CD14-positive monocyte (primary cell): ENCODE results near the gene MFAP1. TPM values are rescaled to one million over a fixed set of nuclear protein-coding genes. Genes with fewer than 3 reads are reported as not detected.

Source experiments
- DNase-seq, 3 donors: peaks; one replicate each; pipeline ENCODE4 v3.0.0-alpha.2; 2011 to 2022
- H2AFZ ChIP-seq: 2 replicates; pipeline ENCODE4 v1.6.0; 2012; ENCODE audit warnings: mild to moderate bottlenecking, low read depth, low read length, inconsistent platforms; ENCODE audit not compliant: insufficient read depth, poor library complexity, severe bottlenecking
- H3K27ac ChIP-seq, 2 donors: 1 replicate in 1 of 2; 2 replicates in 1 of 2; pipeline ENCODE4 v1.5.1; 2012 to 2013; ENCODE audit warnings: low read length in 2 of 2, control low read depth in 1 of 2, inconsistent platforms in 1 of 2, low read depth in 1 of 2, mild to moderate bottlenecking in 1 of 2
- H3K27me3 ChIP-seq, 2 donors: one replicate each; pipeline versions ENCODE4 v1.6.0 to v1.6.1; 2011 to 2013; ENCODE audit warnings: low read length in 2 of 2; ENCODE audit not compliant: control insufficient read depth in 2 of 2, insufficient read depth in 2 of 2
- H3K36me3 ChIP-seq, 2 donors: replicated peaks in 1 of 2; 1 replicate in 1 of 2; 2 replicates in 1 of 2; pipeline versions ENCODE4 v1.5.1 to v1.6.1; 2012 to 2013; ENCODE audit warnings: low read length in 2 of 2, control low read depth in 1 of 2, inconsistent platforms in 1 of 2, mild to moderate bottlenecking in 1 of 2; ENCODE audit not compliant: insufficient read depth in 2 of 2, control insufficient read depth in 1 of 2
- H3K4me1 ChIP-seq, 2 donors: 1 replicate in 1 of 2; 2 replicates in 1 of 2; pipeline versions ENCODE4 v1.5.1 to v1.6.1; 2012 to 2013; ENCODE audit warnings: low read length in 2 of 2, control low read depth in 1 of 2, inconsistent platforms in 1 of 2, mild to moderate bottlenecking in 1 of 2, moderate library complexity in 1 of 2; ENCODE audit not compliant: insufficient read depth in 2 of 2, control insufficient read depth in 1 of 2
- H3K4me2 ChIP-seq: replicated peaks from 2 replicates; pipeline ENCODE3; 2012; ENCODE audit warnings: low read length, moderate library complexity, mild to moderate bottlenecking; ENCODE audit not compliant: poor library complexity, severe bottlenecking; ENCODE audit errors: extremely low read depth
- H3K4me3 ChIP-seq, 3 experiments: fragments of 200-600 bp in 1 of 3; sonication (generic) in 1 of 3; replicated peaks in 1 of 3; 1 replicate in 2 of 3; 2 replicates in 1 of 3; pipeline ENCODE4 v1.5.1; 2011 to 2013; ENCODE audit warnings: low read length in 3 of 3, mild to moderate bottlenecking in 3 of 3, control low read depth in 2 of 3, low read depth in 2 of 3, inconsistent platforms in 1 of 3, moderate library complexity in 1 of 3
- H3K79me2 ChIP-seq: 2 replicates; pipeline ENCODE4 v1.6.0; 2012; ENCODE audit warnings: mild to moderate bottlenecking, control low read depth, inconsistent platforms, low read length, moderate library complexity; ENCODE audit not compliant: insufficient read depth
- H3K9ac ChIP-seq: 2 replicates; pipeline ENCODE4 v1.6.0; 2017; ENCODE audit warnings: low read length, mild to moderate bottlenecking; ENCODE audit not compliant: insufficient read depth, poor library complexity, severe bottlenecking
- H3K9me3 ChIP-seq, 2 donors: replicated peaks in 1 of 2; 1 replicate in 1 of 2; 2 replicates in 1 of 2; pipeline versions ENCODE4 v1.5.1 to v1.6.1; 2012 to 2013; ENCODE audit warnings: low read length in 2 of 2, control low read depth in 1 of 2; ENCODE audit not compliant: control insufficient read depth in 1 of 2, insufficient read depth in 1 of 2
- H4K20me1 ChIP-seq: 2 replicates; pipeline ENCODE4 v1.6.0; 2012; ENCODE audit warnings: mild to moderate bottlenecking, low read length, control low read depth, moderate library complexity; ENCODE audit not compliant: insufficient read depth
- H3K27ac Mint-ChIP-seq, 7 donors: one replicate each; pipeline ENCODE4 v1.8.0; 2020; ENCODE audit warnings: mild to moderate bottlenecking in 7 of 7, mixed read lengths in 7 of 7, moderate library complexity in 6 of 7, inconsistent platforms in 2 of 7
- H3K27me3 Mint-ChIP-seq, 3 donors: one replicate each; pipeline ENCODE4 v1.8.0; 2021 to 2022; ENCODE audit warnings: low read depth in 3 of 3, mild to moderate bottlenecking in 3 of 3, mixed read lengths in 3 of 3, moderate library complexity in 3 of 3, inconsistent platforms in 1 of 3
- H3K36me3 Mint-ChIP-seq, 2 donors: one replicate each; pipeline ENCODE4 v1.8.0; 2020; ENCODE audit warnings: mixed read lengths in 2 of 2, inconsistent platforms in 1 of 2, mild to moderate bottlenecking in 1 of 2
- H3K4me1 Mint-ChIP-seq: one replicate; pipeline ENCODE4 v1.8.0; 2020; ENCODE audit warnings: mild to moderate bottlenecking, mixed read lengths
- H3K4me3 Mint-ChIP-seq, 2 donors: one replicate each; pipeline ENCODE4 v1.8.0; 2020; ENCODE audit warnings: mild to moderate bottlenecking in 2 of 2, mixed read lengths in 2 of 2, moderate library complexity in 1 of 2
- H3K9me3 Mint-ChIP-seq, 7 donors: one replicate each; pipeline ENCODE4 v1.8.0; 2020 to 2022; ENCODE audit warnings: mixed read lengths in 7 of 7, mild to moderate bottlenecking in 6 of 7, moderate library complexity in 6 of 7, inconsistent platforms in 2 of 7
- WGBS: methylation state at CpG from one replicate; pipeline ENCODE4 v1.1.5; 2013; ENCODE audit warnings: missing lambda C conversion rate; ENCODE audit not compliant: insufficient coverage; 5-methylcytosine and 5-hydroxymethylcytosine counted together
- intact Hi-C, 2 donors: fragments of 100-400 bp; cut with micrococcal nuclease; formaldehyde crosslinking; loops; one replicate each; pipeline versions ENCODE4 v1.15.0 to v1.15.1; 2023
- polyA plus RNA-seq, 3 donors: library from polyadenylated mRNA; depleted of rRNA in 1 of 3; unstranded in 2 of 3; stranded (reverse) in 1 of 3; fragments of 300-500 nt in 2 of 3; fragments of >200 nt in 1 of 3; fragmentation: Illumina TruSeq in 2 of 3; gene quantifications; 1 replicate in 2 of 3; 2 replicates in 1 of 3; pipeline ENCODE4 v1.2.3, GENCODE V29; 2012 to 2021
- TF ChIP-seq, protein P1 (sequence below): fragments of 200-600 bp; IDR thresholded peaks from one replicate; pipeline ENCODE4 v1.8.0; 2022; ENCODE audit warnings: antibody characterized with exemption, mild to moderate bottlenecking

Gene MFAP1
- polyA plus RNA-seq, 3 donors: 2.6 to 3.7 (median 3.7) TPM

DNA sequence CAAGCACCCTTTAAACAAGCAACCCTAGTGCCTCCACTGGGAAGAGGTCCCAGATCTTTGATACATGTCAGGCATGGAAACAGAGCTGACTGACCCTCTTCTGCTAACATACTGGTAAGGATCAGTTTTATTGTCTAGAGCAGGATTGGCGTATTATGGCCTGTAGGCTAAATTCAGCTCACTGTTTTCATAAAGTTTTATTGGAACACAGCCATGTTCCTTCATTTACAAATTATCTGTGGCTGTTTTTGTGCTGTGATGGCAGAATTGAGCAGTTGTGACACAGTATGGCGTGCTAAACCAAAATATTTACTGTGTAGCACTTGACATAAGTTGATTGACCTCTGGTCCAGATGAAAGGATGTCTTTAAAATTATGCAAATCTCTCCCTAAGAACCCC lies 47.3 kb upstream of the MFAP1 start:
- Mint-ChIP-seq H3K9me3 (peaks cover 0 to 2% (median 0%) of the 10 kb centered on the region in 7 donors), H3K4me1 (peaks cover 8% of the 10 kb centered on the region), H3K36me3 (peaks cover 38 to 53% of the 10 kb centered on the region in 2 donors), H3K27ac (no peak overlapping the region), H3K27me3 (no peaks in the 10 kb centered on the region), H3K4me3 (no peak overlapping the region)
- Histone ChIP-seq H3K9ac (no peak overlapping the region), H3K4me3 (no peak overlapping the region), H3K36me3 (peaks cover 0 to 50% of the 10 kb centered on the region in 2 donors), H4K20me1 (no peaks in the 10 kb centered on the region), H3K9me3 (no peaks in the 10 kb centered on the region), H3K27me3 (no peaks in the 10 kb centered on the region), H3K4me1 (no peaks in the 10 kb centered on the region), H3K79me2 (no peaks in the 10 kb centered on the region), H3K27ac (no peak overlapping the region), H3K4me2 (no peak overlapping the region), H2AFZ (no peak overlapping the region)
- WGBS: no CpG with 5 or more reads among the region's 2 CpGs
- intact Hi-C loops: no loop called here
- no peak for DNase-seq
- TF ChIP-seq, protein P1, sequence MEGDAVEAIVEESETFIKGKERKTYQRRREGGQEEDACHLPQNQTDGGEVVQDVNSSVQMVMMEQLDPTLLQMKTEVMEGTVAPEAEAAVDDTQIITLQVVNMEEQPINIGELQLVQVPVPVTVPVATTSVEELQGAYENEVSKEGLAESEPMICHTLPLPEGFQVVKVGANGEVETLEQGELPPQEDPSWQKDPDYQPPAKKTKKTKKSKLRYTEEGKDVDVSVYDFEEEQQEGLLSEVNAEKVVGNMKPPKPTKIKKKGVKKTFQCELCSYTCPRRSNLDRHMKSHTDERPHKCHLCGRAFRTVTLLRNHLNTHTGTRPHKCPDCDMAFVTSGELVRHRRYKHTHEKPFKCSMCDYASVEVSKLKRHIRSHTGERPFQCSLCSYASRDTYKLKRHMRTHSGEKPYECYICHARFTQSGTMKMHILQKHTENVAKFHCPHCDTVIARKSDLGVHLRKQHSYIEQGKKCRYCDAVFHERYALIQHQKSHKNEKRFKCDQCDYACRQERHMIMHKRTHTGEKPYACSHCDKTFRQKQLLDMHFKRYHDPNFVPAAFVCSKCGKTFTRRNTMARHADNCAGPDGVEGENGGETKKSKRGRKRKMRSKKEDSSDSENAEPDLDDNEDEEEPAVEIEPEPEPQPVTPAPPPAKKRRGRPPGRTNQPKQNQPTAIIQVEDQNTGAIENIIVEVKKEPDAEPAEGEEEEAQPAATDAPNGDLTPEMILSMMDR: no peak

GRCh38 chr15:43868406-43868805 lies 43.9 kb upstream of the MFAP1 start:
- Mint-ChIP-seq H3K4me3 (no peak overlapping the region), H3K4me1 (peaks cover 8% of the 10 kb centered on the region), H3K9me3 (no peaks in the 10 kb centered on the region), H3K27me3 (no peaks in the 10 kb centered on the region), H3K36me3 (peaks cover 36 to 46% of the 10 kb centered on the region in 2 donors), H3K27ac (peak overlapping the region in 1 of 7 donors; percentile 47)
- H3K27ac ChIP-seq: no peak overlapping the region
- H3K4me1 ChIP-seq: no peaks in the 10 kb centered on the region
- peaks cover 3 to 53% of the 10 kb centered on the region in 2 donors for H3K36me3 ChIP-seq
- H3K4me2 ChIP-seq: no peak overlapping the region
- H3K27me3 ChIP-seq: no peaks in the 10 kb centered on the region
- H3K4me3 ChIP-seq: no peak overlapping the region
- no peaks in the 10 kb centered on the region for H3K79me2 ChIP-seq
- no peak for DNase-seq
- WGBS: no CpG with 5 or more reads among the region's 2 CpGs
- no peak overlapping the region for H2AFZ ChIP-seq
- TF ChIP-seq, protein P1: no peak
- no peaks in the 10 kb centered on the region for H3K9me3 ChIP-seq
- H4K20me1 ChIP-seq: no peaks in the 10 kb centered on the region
- no peak overlapping the region for H3K9ac ChIP-seq
- intact Hi-C loops: no loop called here
